Upper lobe of left lung (tissue), 4 donors: ENCODE results near the gene ZNF507.

Experiments used
- POLR2A ChIP-seq, 4 donors: fragments of 450-650 bp; IDR thresholded peaks; one replicate each; pipeline ENCODE4 v1.5.1; 2016 to 2017; ENCODE audit warnings: antibody characterized with exemption in 4 of 4, mild to moderate bottlenecking in 2 of 4
- POLR2AphosphoS5 ChIP-seq, 2 donors: sonication (generic); formaldehyde crosslinking; IDR thresholded peaks; one replicate each; pipeline ENCODE4 v1.5.1; 2017; ENCODE audit warnings: antibody characterized with exemption in 2 of 2
- TF ChIP-seq, protein P1 (sequence below), 6 experiments: fragments of 450-650 bp in 4 of 6; fragments of 200-600 bp in 2 of 6; sonication (generic) in 2 of 6; IDR thresholded peaks; one replicate each; pipeline ENCODE4 v1.5.1; 2016 to 2019; ENCODE audit warnings: antibody characterized with exemption in 6 of 6

DNA sequence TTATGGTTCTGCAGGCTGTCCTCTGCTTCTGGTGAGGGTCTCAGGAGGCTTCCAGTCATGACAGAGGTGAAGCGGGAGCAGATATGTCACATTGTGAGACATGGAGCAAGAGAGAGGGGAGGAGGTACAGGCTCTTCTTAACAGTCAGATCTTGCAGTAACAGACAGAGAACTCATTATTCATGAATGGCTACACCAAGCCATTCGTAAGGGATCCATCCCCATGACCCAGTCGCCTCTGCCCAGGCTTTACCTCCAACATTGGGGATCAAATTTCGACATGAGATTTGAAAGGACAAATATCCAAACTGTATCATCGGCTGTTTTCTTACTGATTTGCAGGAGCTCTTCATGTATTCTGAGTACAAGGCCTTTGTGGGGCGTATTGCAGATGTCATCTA is 21.7 kb downstream of the ZNF507 start:
- TF ChIP-seq, protein P1, sequence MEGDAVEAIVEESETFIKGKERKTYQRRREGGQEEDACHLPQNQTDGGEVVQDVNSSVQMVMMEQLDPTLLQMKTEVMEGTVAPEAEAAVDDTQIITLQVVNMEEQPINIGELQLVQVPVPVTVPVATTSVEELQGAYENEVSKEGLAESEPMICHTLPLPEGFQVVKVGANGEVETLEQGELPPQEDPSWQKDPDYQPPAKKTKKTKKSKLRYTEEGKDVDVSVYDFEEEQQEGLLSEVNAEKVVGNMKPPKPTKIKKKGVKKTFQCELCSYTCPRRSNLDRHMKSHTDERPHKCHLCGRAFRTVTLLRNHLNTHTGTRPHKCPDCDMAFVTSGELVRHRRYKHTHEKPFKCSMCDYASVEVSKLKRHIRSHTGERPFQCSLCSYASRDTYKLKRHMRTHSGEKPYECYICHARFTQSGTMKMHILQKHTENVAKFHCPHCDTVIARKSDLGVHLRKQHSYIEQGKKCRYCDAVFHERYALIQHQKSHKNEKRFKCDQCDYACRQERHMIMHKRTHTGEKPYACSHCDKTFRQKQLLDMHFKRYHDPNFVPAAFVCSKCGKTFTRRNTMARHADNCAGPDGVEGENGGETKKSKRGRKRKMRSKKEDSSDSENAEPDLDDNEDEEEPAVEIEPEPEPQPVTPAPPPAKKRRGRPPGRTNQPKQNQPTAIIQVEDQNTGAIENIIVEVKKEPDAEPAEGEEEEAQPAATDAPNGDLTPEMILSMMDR (IDR thresholded peaks at IDR 0.05), result no peak
- TF ChIP-seq POLR2AphosphoS5 (IDR thresholded peaks at IDR 0.05), result no peak
- TF ChIP-seq POLR2A (IDR thresholded peaks at IDR 0.05), result no peak
